Spleen (tissue), 11 donors: ENCODE data around the gene ZBTB7C. TPM values are rescaled to one million over a fixed set of nuclear protein-coding genes. Genes with fewer than 3 reads are reported as not detected.

ENCODE experiments used
- DNase-seq: peaks from one replicate; pipeline ENCODE4 v3.0.0-alpha.2; 2020
- H3K27ac ChIP-seq, 8 donors: fragments of 200-600 bp; sonication (generic) in 7 of 8; 1 replicate in 4 of 8; 2 replicates in 4 of 8; pipeline versions ENCODE4 v1.5.0 to v1.8.0; 2016 to 2021; ENCODE audit warnings: inconsistent platforms in 4 of 8, mild to moderate bottlenecking in 4 of 8, moderate library complexity in 1 of 8
- H3K27me3 ChIP-seq, 7 donors: fragments of 200-600 bp; sonication (generic) in 6 of 7; replicated peaks in 1 of 7; 1 replicate in 4 of 7; 2 replicates in 3 of 7; pipeline versions ENCODE4 v1.5.0 to v1.8.0; 2016 to 2021; ENCODE audit warnings: inconsistent platforms in 3 of 7, mild to moderate bottlenecking in 1 of 7
- H3K36me3 ChIP-seq, 6 donors: fragments of 200-600 bp; sonication (generic) in 5 of 6; 1 replicate in 4 of 6; 2 replicates in 2 of 6; pipeline versions ENCODE4 v1.5.0 to v1.8.0; 2016 to 2021; ENCODE audit warnings: inconsistent platforms in 2 of 6
- H3K4me1 ChIP-seq, 6 donors: fragments of 200-600 bp; sonication (generic) in 5 of 6; 1 replicate in 3 of 6; 2 replicates in 3 of 6; pipeline versions ENCODE4 v1.5.0 to v1.8.0; 2016 to 2021; ENCODE audit warnings: inconsistent platforms in 3 of 6
- H3K4me3 ChIP-seq, 8 donors: fragments of 200-600 bp; sonication (generic) in 7 of 8; 1 replicate in 4 of 8; 2 replicates in 4 of 8; pipeline versions ENCODE4 v1.5.0 to v1.8.0; 2016 to 2021; ENCODE audit warnings: inconsistent platforms in 4 of 8, mild to moderate bottlenecking in 4 of 8, moderate library complexity in 2 of 8
- H3K9me3 ChIP-seq, 8 donors: fragments of 200-600 bp; sonication (generic) in 7 of 8; 1 replicate in 4 of 8; 2 replicates in 4 of 8; pipeline versions ENCODE4 v1.5.0 to v1.8.0; 2016 to 2021; ENCODE audit warnings: inconsistent platforms in 4 of 8
- POLR2A ChIP-seq, 3 donors: fragments of 450-650 bp; IDR thresholded peaks; one replicate each; pipeline ENCODE4 v1.5.1; 2017; ENCODE audit warnings: antibody characterized with exemption in 3 of 3, mild to moderate bottlenecking in 1 of 3
- POLR2AphosphoS5 ChIP-seq, 3 donors: sonication (generic); formaldehyde crosslinking; IDR thresholded peaks; one replicate each; pipeline ENCODE4 v1.5.1; 2017; ENCODE audit warnings: antibody characterized with exemption in 3 of 3
- WGBS, 5 donors: extraction: QIAGEN DNeasy Blood & Tissue Kit in 3 of 5; methylation state at CpG; one replicate each; pipeline versions ENCODE4 v1.1.5 to v1.1.7; 2013 to 2018; 5-methylcytosine and 5-hydroxymethylcytosine counted together
- intact Hi-C: fragments of 100-400 bp; cut with DNase I; formaldehyde crosslinking; loops from one replicate; pipeline ENCODE4 v1.15.0; 2023; ENCODE audit warnings: low total_unique reads
- polyA plus RNA-seq, 3 donors: library from polyadenylated mRNA; stranded (reverse); fragments of 200-250 nt; gene quantifications; one replicate each; pipeline ENCODE4 v1.2.1, GENCODE V29; 2013
- total RNA-seq, 7 donors: library from RNA; depleted of rRNA in 3 of 7; stranded (reverse); fragments of >200 nt in 3 of 7; fragmentation: NEBNext Ultra II Directional in 4 of 7; extraction: Animal tissue kit (Norgen Biotek cat#: 25700) in 4 of 7; gene quantifications; one replicate each; pipeline versions ENCODE4 v1.1.0 to v1.2.1, GENCODE V29; 2016 to 2021
- TF ChIP-seq, protein P1 (sequence below), 11 experiments: fragments of 200-600 bp in 7 of 11; fragments of 450-650 bp in 4 of 11; sonication (generic) in 4 of 11; IDR thresholded peaks in 8 of 11; conservative IDR thresholded peaks in 3 of 11; 1 replicate in 7 of 11; 2 replicates in 4 of 11; pipeline versions ENCODE4 v1.4.0 to v1.8.0; 2016 to 2021; ENCODE audit warnings: antibody characterized with exemption in 11 of 11, inconsistent platforms in 4 of 11, mild to moderate bottlenecking in 1 of 11
- donor health status: healthy with polysubstance abuse.
- donor health status: DM: no; HTN: no; CAD: no; lungs with moderate emphysema.
- donor health status: DM: no; HTN: no; CAD: no.
- donor health status: Bipolar disorder and iron deficiency.
- donor health status: healthy.
- donor health status: DM: no; HTN: no; CAD: no.
- donor health status: DM: yes; HTN: yes; CAD: no.

The ZBTB7C gene
- total and polyA plus RNA-seq, 10 donors = 1.00 to 64.2 (median 18.8) TPM

DNA sequence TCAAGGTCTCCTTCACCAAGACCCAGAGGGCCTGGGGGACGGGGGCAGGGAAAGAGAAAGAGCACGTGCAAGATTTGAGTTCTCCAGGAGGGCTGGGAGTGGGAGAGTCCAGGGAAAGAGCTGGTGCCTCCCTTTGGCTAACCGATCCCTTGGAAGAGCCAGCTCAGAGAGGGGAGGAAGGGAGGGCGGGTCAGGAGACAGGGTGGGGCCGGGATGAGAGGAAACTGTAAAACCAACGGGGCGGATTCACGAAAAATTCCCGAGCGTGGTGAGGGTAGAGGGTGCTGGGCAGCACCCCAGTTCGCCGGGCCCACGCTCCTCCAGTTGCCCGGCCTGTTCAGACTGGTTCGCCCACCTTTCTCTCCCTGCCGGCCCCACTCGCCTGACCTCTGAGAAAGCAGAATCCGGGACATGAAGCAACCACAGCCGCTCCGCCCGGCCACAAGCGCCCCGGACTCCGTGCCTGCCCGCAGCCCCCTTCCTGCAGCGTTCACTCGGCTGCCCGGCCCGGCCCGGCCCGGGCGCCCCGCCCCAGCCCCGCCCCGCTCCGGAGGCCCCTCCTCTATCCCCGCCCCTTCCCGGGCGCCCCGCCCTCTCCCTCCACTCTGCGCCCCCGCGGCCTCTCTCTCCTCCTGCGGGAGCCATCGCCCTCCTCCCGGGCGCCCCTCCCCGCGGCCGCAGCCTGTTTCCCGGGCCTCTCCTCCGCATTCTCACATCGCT, 247.8 kb downstream of the ZBTB7C start:
- 4 to 9% (median 6%) methylated on average over 28 to 53 of the region's 53 CpGs for WGBS, 5 donors
- Histone ChIP-seq H3K27ac (peak overlapping the region; percentile 78 to 90 (median 86)), H3K27me3 (peaks cover 0 to 37% (median 5%) of the 10 kb centered on the region in 7 donors), H3K36me3 (no peaks in the 10 kb centered on the region), H3K9me3 (no peaks in the 10 kb centered on the region), H3K4me3 (peak overlapping the region; percentile 37 to 74 (median 50)), H3K4me1 (peaks cover 19 to 79% (median 59%) of the 10 kb centered on the region in 6 donors)
- TF ChIP-seq, protein P1, sequence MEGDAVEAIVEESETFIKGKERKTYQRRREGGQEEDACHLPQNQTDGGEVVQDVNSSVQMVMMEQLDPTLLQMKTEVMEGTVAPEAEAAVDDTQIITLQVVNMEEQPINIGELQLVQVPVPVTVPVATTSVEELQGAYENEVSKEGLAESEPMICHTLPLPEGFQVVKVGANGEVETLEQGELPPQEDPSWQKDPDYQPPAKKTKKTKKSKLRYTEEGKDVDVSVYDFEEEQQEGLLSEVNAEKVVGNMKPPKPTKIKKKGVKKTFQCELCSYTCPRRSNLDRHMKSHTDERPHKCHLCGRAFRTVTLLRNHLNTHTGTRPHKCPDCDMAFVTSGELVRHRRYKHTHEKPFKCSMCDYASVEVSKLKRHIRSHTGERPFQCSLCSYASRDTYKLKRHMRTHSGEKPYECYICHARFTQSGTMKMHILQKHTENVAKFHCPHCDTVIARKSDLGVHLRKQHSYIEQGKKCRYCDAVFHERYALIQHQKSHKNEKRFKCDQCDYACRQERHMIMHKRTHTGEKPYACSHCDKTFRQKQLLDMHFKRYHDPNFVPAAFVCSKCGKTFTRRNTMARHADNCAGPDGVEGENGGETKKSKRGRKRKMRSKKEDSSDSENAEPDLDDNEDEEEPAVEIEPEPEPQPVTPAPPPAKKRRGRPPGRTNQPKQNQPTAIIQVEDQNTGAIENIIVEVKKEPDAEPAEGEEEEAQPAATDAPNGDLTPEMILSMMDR (IDR thresholded peaks at IDR 0.05 in 8 of 11, conservative IDR thresholded peaks at IDR 0.05 in 3 of 11) = no peak
- peak; percentile 47 to 81 (median 76) for TF ChIP-seq POLR2AphosphoS5 (IDR thresholded peaks at IDR 0.05)
- intact Hi-C loops = no loop called here
- DNase-seq = peak; percentile 90

DNA sequence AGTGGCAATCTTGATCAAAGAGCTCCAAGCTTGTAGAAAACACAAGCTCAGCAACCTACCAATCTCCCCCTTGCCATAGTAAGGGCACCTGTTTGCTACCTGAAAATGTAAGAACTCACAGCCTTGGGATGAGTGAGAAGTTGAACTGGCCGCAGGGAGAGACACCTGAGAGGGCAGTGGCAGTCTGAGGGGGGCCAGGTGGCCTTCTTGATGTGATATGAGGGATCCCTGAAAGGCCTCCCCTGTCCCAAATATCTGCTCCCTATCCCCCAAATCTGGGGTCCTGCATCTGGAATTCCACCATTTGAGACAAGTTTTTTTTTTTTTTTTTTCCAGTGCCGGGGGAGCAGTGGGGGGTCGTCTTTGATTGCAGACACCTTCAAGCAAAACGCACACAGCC, 248.6 kb downstream of the ZBTB7C start:
- WGBS, 5 donors = 63 to 79% (median 74%) methylated on average over 4 of the region's 4 CpGs
- Histone ChIP-seq H3K27ac (peak overlapping the region in 7 of 8 donors; percentile 84 to 90 (median 88)), H3K9me3 (no peaks in the 10 kb centered on the region), H3K4me3 (peak overlapping the region in 3 of 8 donors; percentile 55 to 74 (median 57)), H3K27me3 (peaks cover 0 to 37% (median 5%) of the 10 kb centered on the region in 7 donors), H3K4me1 (peaks cover 19 to 72% (median 52%) of the 10 kb centered on the region in 6 donors), H3K36me3 (no peaks in the 10 kb centered on the region)
- no peak for DNase-seq
- no peak for TF ChIP-seq POLR2A (IDR thresholded peaks at IDR 0.05)
- TF ChIP-seq POLR2AphosphoS5 (IDR thresholded peaks at IDR 0.05) = no peak
- TF ChIP-seq, protein P1 (IDR thresholded peaks at IDR 0.05 in 8 of 11, conservative IDR thresholded peaks at IDR 0.05 in 3 of 11) = no peak
- intact Hi-C loops = no loop called here

DNA sequence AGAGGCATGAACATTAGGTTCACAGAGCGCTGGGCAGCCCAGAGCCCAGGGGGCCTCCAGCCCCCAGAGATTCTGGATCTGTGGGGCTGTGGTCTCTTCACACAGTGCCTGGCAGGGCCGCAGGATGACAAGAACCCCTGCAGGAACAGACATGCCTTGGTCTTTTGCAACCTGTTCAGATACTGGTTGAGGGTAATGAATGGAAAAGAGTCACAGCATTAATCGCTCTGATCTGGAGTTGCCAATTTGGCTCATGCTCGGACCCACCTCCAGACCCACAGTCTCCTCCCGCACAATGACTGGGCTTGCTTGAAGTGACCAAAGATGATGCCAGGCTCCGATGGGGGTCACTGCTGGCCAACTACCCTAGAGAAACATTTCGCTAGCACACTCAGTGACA, 249.4 kb downstream of the ZBTB7C start:
- intact Hi-C loops = no loop called here
- Histone ChIP-seq H3K27me3 (peaks cover 0 to 37% (median 5%) of the 10 kb centered on the region in 7 donors), H3K4me1 (peaks cover 17 to 65% (median 45%) of the 10 kb centered on the region in 6 donors), H3K27ac (peak overlapping the region in 4 of 8 donors; percentile 85 to 90 (median 88)), H3K36me3 (no peaks in the 10 kb centered on the region), H3K9me3 (no peaks in the 10 kb centered on the region), H3K4me3 (no peak overlapping the region)
- WGBS, 5 donors = 88 to 97% (median 93%) methylated on average over 7 of the region's 7 CpGs
- TF ChIP-seq, protein P1 (IDR thresholded peaks at IDR 0.05 in 8 of 11, conservative IDR thresholded peaks at IDR 0.05 in 3 of 11) = no peak
- no peak for TF ChIP-seq POLR2AphosphoS5 (IDR thresholded peaks at IDR 0.05)
- no peak for TF ChIP-seq POLR2A (IDR thresholded peaks at IDR 0.05)
- DNase-seq = no peak

DNA sequence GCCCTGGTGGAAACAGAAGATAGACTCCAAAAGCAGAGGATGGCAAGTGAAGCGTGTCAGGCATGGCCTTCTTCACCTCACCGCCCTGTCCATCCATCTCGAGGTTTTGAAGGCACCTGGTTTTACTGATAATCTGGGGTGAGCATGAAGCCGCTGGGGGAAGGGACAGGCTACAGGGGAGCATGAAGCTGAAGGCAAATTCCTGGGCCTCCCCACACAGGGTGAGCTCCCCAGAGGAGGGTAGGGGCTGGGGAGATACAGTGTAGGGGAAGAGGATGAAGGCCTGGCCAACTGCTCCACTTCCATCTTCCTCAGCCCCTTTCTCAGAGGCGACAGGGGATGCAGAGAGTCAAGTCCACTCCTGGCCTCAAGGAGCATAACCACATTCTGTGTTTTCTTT, 250.5 kb downstream of the ZBTB7C start:
- intact Hi-C loops = no loop called here
- no peak for TF ChIP-seq POLR2AphosphoS5 (IDR thresholded peaks at IDR 0.05)
- no peak for DNase-seq
- no peaks in the 10 kb centered on the region for H3K36me3 ChIP-seq
- H3K27ac ChIP-seq = no peak overlapping the region
- peaks cover 15 to 65% (median 41%) of the 10 kb centered on the region in 6 donors for H3K4me1 ChIP-seq
- WGBS, 5 donors = 71 to 99% (median 94%) methylated on average over 5 of the region's 5 CpGs
- H3K9me3 ChIP-seq = no peaks in the 10 kb centered on the region
- no peak overlapping the region for H3K4me3 ChIP-seq
- H3K27me3 ChIP-seq = peaks cover 0 to 37% (median 5%) of the 10 kb centered on the region in 7 donors
